Activated CD4-positive, alpha-beta T cell treated with anti-CD3 and anti-CD28 coated beads for 1 hour (primary cell): ENCODE results near the gene NRP2.

Experiments
- DNase-seq: peaks from one replicate; pipeline ENCODE4 v3.0.0-alpha.2; 2020

The NRP2 gene

GRCh38 chr2:205660521-205661124 lies 21.7 kb upstream of the NRP2 start:
- DNase-seq = no peak

GRCh38 chr2:205661281-205661680 lies 21.0 kb upstream of the NRP2 start:
- DNase-seq = no peak

GRCh38 chr2:205662206-205662965 lies 19.9 kb upstream of the NRP2 start:
- DNase-seq = no peak

- no peak for DNase-seq
These were observed 16.5 kb upstream of the NRP2 start for GRCh38 chr2:205665791-205666190.

- DNase-seq = no peak
These were observed 12.0 kb upstream of the NRP2 start for GRCh38 chr2:205670292-205670691.

- DNase-seq = no peak
These were observed 9.0 kb upstream of the NRP2 start for GRCh38 chr2:205673312-205673711.

- no peak for DNase-seq
These were observed 6.3 kb upstream of the NRP2 start for GRCh38 chr2:205675861-205676516.

GRCh38 chr2:205678541-205679142 lies 3.7 kb upstream of the NRP2 start:
- no peak for DNase-seq

GRCh38 chr2:205679410-205680009 lies 2.8 kb upstream of the NRP2 start:
- no peak for DNase-seq

GRCh38 chr2:205680067-205680466 lies 2.2 kb upstream of the NRP2 start:
- no peak for DNase-seq

GRCh38 chr2:205680903-205681302 lies 1.4 kb upstream of the NRP2 start:
- no peak for DNase-seq

- no peak for DNase-seq
These were observed 681 bp upstream of the NRP2 start for GRCh38 chr2:205681401-205682238.

GRCh38 chr2:205682971-205683501 lies 735 bp downstream of the NRP2 start:
- DNase-seq = no peak

- no peak for DNase-seq
These were observed 1.4 kb downstream of the NRP2 start for GRCh38 chr2:205683502-205684367.

- DNase-seq = no peak
These were observed 2.6 kb downstream of the NRP2 start for GRCh38 chr2:205684871-205685313.

- DNase-seq = no peak
These were observed 3.2 kb downstream of the NRP2 start for GRCh38 chr2:205685314-205686055.

- no peak for DNase-seq
These were observed 3.9 kb downstream of the NRP2 start for GRCh38 chr2:205686056-205686782.

- DNase-seq = no peak
These were observed 4.7 kb downstream of the NRP2 start for GRCh38 chr2:205686783-205687640.

GRCh38 chr2:205687641-205687956 lies 5.3 kb downstream of the NRP2 start:
- no peak for DNase-seq
